BE2C (cell line): ENCODE measurements around the gene DBNDD1.

ENCODE experiments used
- DNase-seq: peaks from one replicate; pipeline ENCODE4 v3.0.0-alpha.2; 2020
- H3K27me3 ChIP-seq: fragments of 250-450 bp; sonication (Bioruptor Pico); 2 replicates; pipeline ENCODE4 v1.5.1; 2020; ENCODE audit warnings: mild to moderate bottlenecking
- H3K36me3 ChIP-seq: fragments of 250-450 bp; sonication (Bioruptor Pico); 2 replicates; pipeline ENCODE4 v1.5.1; 2020; ENCODE audit warnings: mild to moderate bottlenecking
- H3K4me1 ChIP-seq: fragments of 250-450 bp; sonication (Bioruptor Pico); 2 replicates; pipeline ENCODE4 v1.5.1; 2020
- H3K4me3 ChIP-seq: 2 replicates; pipeline ENCODE4 v1.5.1; 2011; ENCODE audit warnings: low read depth, low read length
- H3K9me3 ChIP-seq: fragments of 250-450 bp; sonication (Bioruptor Pico); 2 replicates; pipeline ENCODE4 v1.5.1; 2020
- CTCF ChIP-seq: IDR thresholded peaks from 2 replicates; pipeline ENCODE4 v1.5.1; 2012; ENCODE audit warnings: mild to moderate bottlenecking, low read depth, low read length

The DBNDD1 gene

GRCh38 chr16:90005956-90006663 lies 13.1 kb downstream of the DBNDD1 start:
- Histone ChIP-seq H3K4me1 (peaks cover 6% of the 10 kb centered on the region), H3K27me3 (no peaks in the 10 kb centered on the region), H3K9me3 (no peaks in the 10 kb centered on the region), H3K4me3 (no peak overlapping the region), H3K36me3 (0 out of 2 replicates have a peak, but pooled peaks cover 2% of the 10 kb centered on the region)
- no peak for DNase-seq
- no peak for TF ChIP-seq CTCF

GRCh38 chr16:90004577-90004976 lies 14.7 kb downstream of the DBNDD1 start:
- Histone ChIP-seq H3K36me3 (peaks cover 13% of the 10 kb centered on the region), H3K27me3 (no peaks in the 10 kb centered on the region), H3K4me3 (no peak overlapping the region), H3K9me3 (no peaks in the 10 kb centered on the region), H3K4me1 (no peaks in the 10 kb centered on the region)
- no peak for DNase-seq
- no peak for TF ChIP-seq CTCF

- no peaks in the 10 kb centered on the region for H3K4me1 ChIP-seq
- H3K36me3 ChIP-seq, result peaks cover 21% of the 10 kb centered on the region
- H3K9me3 ChIP-seq, result no peaks in the 10 kb centered on the region
- H3K4me3 ChIP-seq, result no peak overlapping the region
- H3K27me3 ChIP-seq, result no peaks in the 10 kb centered on the region
- TF ChIP-seq CTCF, result no peak
- no peak for DNase-seq
These were observed 16.5 kb downstream of the DBNDD1 start for GRCh38 chr16:90002759-90003158.

GRCh38 chr16:90001761-90002503 lies 17.3 kb downstream of the DBNDD1 start:
- TF ChIP-seq CTCF, result no peak

DNA sequence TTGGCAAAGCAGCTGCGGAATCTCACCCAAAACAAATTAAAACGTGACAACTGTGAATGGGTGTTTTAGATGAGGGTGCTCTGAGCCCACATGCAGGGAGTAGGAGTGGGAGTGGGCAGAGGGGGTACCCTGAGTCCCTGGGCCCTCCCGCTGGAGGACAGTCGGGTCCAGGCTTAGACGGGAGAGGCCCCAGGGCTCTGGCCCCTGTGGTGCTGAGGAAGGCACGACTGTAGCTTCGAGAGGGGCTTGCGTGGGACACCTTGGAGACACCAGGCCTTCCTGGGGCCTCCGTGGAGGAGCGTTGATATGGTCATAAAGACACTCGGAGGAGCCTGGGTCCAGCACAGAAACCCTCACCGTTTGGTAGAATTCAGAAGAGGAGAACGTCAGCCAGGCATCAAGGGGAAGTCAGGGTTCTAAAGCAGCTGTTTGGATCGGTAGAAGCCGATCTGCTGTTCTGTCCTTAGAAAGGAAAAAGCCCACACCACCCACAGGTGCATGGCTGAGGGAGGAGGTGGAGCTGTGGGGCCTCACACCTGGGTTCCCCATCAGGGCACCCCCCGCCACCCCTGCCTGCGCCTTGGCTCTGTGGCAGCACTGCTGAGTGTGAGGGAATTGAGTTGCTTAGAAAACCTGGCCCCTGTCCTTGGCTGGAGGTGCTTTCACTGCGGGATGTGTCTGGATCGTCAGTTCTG lies 18.4 kb downstream of the DBNDD1 start:
- DNase-seq, result no peak
- H3K4me1 ChIP-seq, result no peaks in the 10 kb centered on the region
- no peaks in the 10 kb centered on the region for H3K27me3 ChIP-seq
- no peak overlapping the region for H3K4me3 ChIP-seq
- no peak for TF ChIP-seq CTCF
- H3K36me3 ChIP-seq, result peaks cover 38% of the 10 kb centered on the region
- no peaks in the 10 kb centered on the region; the same call in 1 of the 2 replicates for H3K9me3 ChIP-seq

More at GRCh38 chr16:90001761-90002503, 17.3 kb downstream of the DBNDD1 start:
- Histone ChIP-seq H3K4me1 (no peaks in the 10 kb centered on the region), H3K27me3 (no peaks in the 10 kb centered on the region), H3K36me3 (peaks cover 30% of the 10 kb centered on the region), H3K9me3 (no peaks in the 10 kb centered on the region), H3K4me3 (no peak overlapping the region)
- no peak for DNase-seq
